ENCODE results near the gene STIP1. TPM values are rescaled to one million over a fixed set of nuclear protein-coding genes. Genes with fewer than 3 reads are reported as not detected.

The STIP1 gene
- total RNA-seq, 1 donor from 2014 or later = 108 TPM

GRCh38 chr11:64208086-64208795 lies 22.3 kb downstream of the STIP1 start:
- no peak overlapping the region for H3K4me3 Mint-ChIP-seq (ENCODE audit: unreplicated experiment)
- peaks cover 15% of the 10 kb centered on the region for H3K36me3 Mint-ChIP-seq (ENCODE audit: low read depth)

GRCh38 chr11:64208796-64209562 lies 23.0 kb downstream of the STIP1 start:
- no peaks in the 10 kb centered on the region for H3K9me3 Mint-ChIP-seq (ENCODE audit: low read depth)
- H3K27ac Mint-ChIP-seq (ENCODE audit: unreplicated experiment) = no peak overlapping the region
- TF ChIP-seq CTCF (IDR thresholded peaks at IDR 0.05) = no peak
- H3K4me3 Mint-ChIP-seq (ENCODE audit: unreplicated experiment) = no peak overlapping the region
- DNase-seq (ENCODE audit: low spot score) = no peak
- H3K27me3 Mint-ChIP-seq (ENCODE audit: low read depth) = no peaks in the 10 kb centered on the region
- H3K4me1 Mint-ChIP-seq (ENCODE audit: low read depth) = peaks cover 19% of the 10 kb centered on the region
- H3K36me3 Mint-ChIP-seq (ENCODE audit: low read depth) = peaks cover 10% of the 10 kb centered on the region

More at GRCh38 chr11:64208086-64208795, 22.3 kb downstream of the STIP1 start:
- H3K9me3 Mint-ChIP-seq (ENCODE audit: low read depth) = no peaks in the 10 kb centered on the region
- H3K4me1 Mint-ChIP-seq (ENCODE audit: low read depth) = peaks cover 20% of the 10 kb centered on the region
- H3K27ac Mint-ChIP-seq (ENCODE audit: unreplicated experiment) = peak overlapping the region; percentile 84
- no peak for TF ChIP-seq CTCF (IDR thresholded peaks at IDR 0.05)
- H3K27me3 Mint-ChIP-seq (ENCODE audit: low read depth) = no peaks in the 10 kb centered on the region
- no peak for DNase-seq (ENCODE audit: low spot score)

GRCh38 chr11:64209563-64209843 lies 23.5 kb downstream of the STIP1 start:
- Mint-ChIP-seq H3K27me3 (ENCODE audit: low read depth) (no peaks in the 10 kb centered on the region), H3K4me1 (ENCODE audit: low read depth) (peaks cover 13% of the 10 kb centered on the region), H3K27ac (ENCODE audit: unreplicated experiment) (no peak overlapping the region), H3K9me3 (ENCODE audit: low read depth) (no peaks in the 10 kb centered on the region), H3K36me3 (ENCODE audit: low read depth) (peaks cover 6% of the 10 kb centered on the region), H3K4me3 (ENCODE audit: unreplicated experiment) (no peak overlapping the region)
- DNase-seq (ENCODE audit: low spot score) = no peak
- no peak for TF ChIP-seq CTCF (IDR thresholded peaks at IDR 0.05)

- Mint-ChIP-seq H3K4me1 (ENCODE audit: low read depth) (peaks cover 11% of the 10 kb centered on the region), H3K36me3 (ENCODE audit: low read depth) (peaks cover 3% of the 10 kb centered on the region), H3K27me3 (ENCODE audit: low read depth) (no peaks in the 10 kb centered on the region), H3K27ac (ENCODE audit: unreplicated experiment) (no peak overlapping the region), H3K4me3 (ENCODE audit: unreplicated experiment) (no peak overlapping the region), H3K9me3 (ENCODE audit: low read depth) (no peaks in the 10 kb centered on the region)
- DNase-seq (ENCODE audit: low spot score) = no peak
- TF ChIP-seq CTCF (IDR thresholded peaks at IDR 0.05) = no peak
Measured at GRCh38 chr11:64210301-64211020, 24.5 kb downstream of the STIP1 start.

GRCh38 chr11:64211181-64211872 lies 25.4 kb downstream of the STIP1 start:
- H3K9me3 Mint-ChIP-seq (ENCODE audit: low read depth) = no peaks in the 10 kb centered on the region
- no peak for DNase-seq (ENCODE audit: low spot score)
- H3K36me3 Mint-ChIP-seq (ENCODE audit: low read depth) = peaks cover 1% of the 10 kb centered on the region
- no peaks in the 10 kb centered on the region for H3K27me3 Mint-ChIP-seq (ENCODE audit: low read depth)
- no peak overlapping the region for H3K4me3 Mint-ChIP-seq (ENCODE audit: unreplicated experiment)
- no peak for TF ChIP-seq CTCF (IDR thresholded peaks at IDR 0.05)
- no peak overlapping the region for H3K27ac Mint-ChIP-seq (ENCODE audit: unreplicated experiment)
- H3K4me1 Mint-ChIP-seq (ENCODE audit: low read depth) = peaks cover 11% of the 10 kb centered on the region
